Liver (tissue), 9 donors: ENCODE measurements around the gene PCSK6. TPM values are rescaled to one million over a fixed set of nuclear protein-coding genes. Genes with fewer than 3 reads are reported as not detected.

ENCODE experiments used
- DNase-seq: peaks from one replicate; pipeline ENCODE4 v3.0.0-alpha.2; 2017; ENCODE audit warnings: low spot score
- H3K27ac ChIP-seq, 2 donors: one replicate each; pipeline ENCODE4 v1.7.0; 2013; ENCODE audit warnings: inconsistent platforms in 2 of 2, low read length in 2 of 2, control low read depth in 1 of 2, low read depth in 1 of 2, mild to moderate bottlenecking in 1 of 2
- H3K27me3 ChIP-seq, 4 donors: one replicate each; pipeline versions ENCODE4 v1.6.1 to v1.7.0; 2013; ENCODE audit warnings: low read length in 3 of 4, inconsistent platforms in 1 of 4, mild to moderate bottlenecking in 1 of 4, moderate library complexity in 1 of 4; ENCODE audit not compliant: control insufficient read depth in 4 of 4, insufficient read depth in 4 of 4
- H3K36me3 ChIP-seq, 4 donors: one replicate each; pipeline versions ENCODE4 v1.6.1 to v1.7.0; 2013; ENCODE audit warnings: low read length in 3 of 4, mild to moderate bottlenecking in 3 of 4, low read depth in 1 of 4, moderate library complexity in 1 of 4; ENCODE audit not compliant: control insufficient read depth in 4 of 4, insufficient read depth in 3 of 4
- H3K4me1 ChIP-seq, 4 donors: one replicate each; pipeline versions ENCODE4 v1.6.1 to v1.7.0; 2013; ENCODE audit warnings: low read length in 3 of 4, mild to moderate bottlenecking in 3 of 4, moderate library complexity in 1 of 4; ENCODE audit not compliant: control insufficient read depth in 4 of 4, insufficient read depth in 4 of 4
- H3K4me3 ChIP-seq, 3 donors: one replicate each; pipeline versions ENCODE4 v1.6.1 to v1.7.0; 2013; ENCODE audit warnings: low read length in 3 of 3, control low read depth in 1 of 3, low read depth in 1 of 3, mild to moderate bottlenecking in 1 of 3
- H3K9ac ChIP-seq, 2 donors: one replicate each; pipeline ENCODE4 v1.7.0; 2013; ENCODE audit warnings: low read length in 2 of 2, mild to moderate bottlenecking in 2 of 2, moderate library complexity in 2 of 2, control low read depth in 1 of 2, low read depth in 1 of 2
- H3K9me3 ChIP-seq, 4 donors: one replicate each; pipeline versions ENCODE4 v1.6.1 to v1.7.0; 2013; ENCODE audit warnings: low read length in 3 of 4; ENCODE audit not compliant: control insufficient read depth in 4 of 4
- FOXA1 ChIP-seq: IDR thresholded peaks from 2 replicates; pipeline ENCODE4 v1.6.1; 2016; ENCODE audit warnings: antibody characterized with exemption
- NR2F2 ChIP-seq: IDR thresholded peaks from 2 replicates; pipeline ENCODE4 v1.6.1; 2016; ENCODE audit warnings: antibody characterized with exemption
- RXRA ChIP-seq, 2 donors: IDR thresholded peaks; 2 replicates each; pipeline ENCODE4 v1.6.1; 2017 to 2018; ENCODE audit warnings: antibody characterized with exemption in 2 of 2, mild to moderate bottlenecking in 1 of 2
- TAF1 ChIP-seq: conservative IDR thresholded peaks from 2 replicates; pipeline ENCODE4 v1.6.1; 2016; ENCODE audit warnings: antibody characterized with exemption, mild to moderate bottlenecking
- WGBS: extraction: QIAGEN DNeasy Blood & Tissue Kit; methylation state at CpG from one replicate; pipeline ENCODE4 v1.1.7; 2013; 5-methylcytosine and 5-hydroxymethylcytosine counted together
- polyA plus RNA-seq, 2 donors: library from polyadenylated mRNA; stranded (reverse) in 1 of 2; unstranded in 1 of 2; fragments of 200-250 nt in 1 of 2; fragments of >200 nt in 1 of 2; fragmentation: Nextera tagmentation in 1 of 2; extraction: Ambion mirVana in 1 of 2; gene quantifications; one replicate each; pipeline versions ENCODE4 v1.2.1 to v1.2.3, GENCODE V29; 2013 to 2015
- total RNA-seq, 2 donors: library from RNA; depleted of rRNA; stranded (reverse); fragments of >200 nt; gene quantifications; one replicate each; pipeline ENCODE4 v1.2.3, GENCODE V29; 2014
- TF ChIP-seq, protein P1 (sequence below): IDR thresholded peaks from 2 replicates; pipeline ENCODE4 v1.6.1; 2016; ENCODE audit warnings: antibody characterized with exemption
- TF ChIP-seq, protein P2 (sequence below): IDR thresholded peaks from 2 replicates; pipeline ENCODE4 v1.6.1; 2016; ENCODE audit warnings: antibody characterized with exemption, mild to moderate bottlenecking
- TF ChIP-seq, protein P3 (sequence below): IDR thresholded peaks from 2 replicates; pipeline ENCODE4 v1.6.1; 2016; ENCODE audit warnings: antibody characterized with exemption
- TF ChIP-seq, protein P4 (sequence below): fragments of 150-350 bp; IDR thresholded peaks from 2 replicates; pipeline ENCODE4 v1.5.1; 2017; ENCODE audit warnings: improper control_type of control experiment, low read depth, low read length; ENCODE audit not compliant: missing input control
- donor health status: healthy.
- donor health status: healthy.
- donor health status: healthy.
- donor health status: healthy.
- donor health status: healthy.

The PCSK6 gene
- total and polyA plus RNA-seq, 4 donors, result 94.8 to 398 (median 168) TPM

DNA sequence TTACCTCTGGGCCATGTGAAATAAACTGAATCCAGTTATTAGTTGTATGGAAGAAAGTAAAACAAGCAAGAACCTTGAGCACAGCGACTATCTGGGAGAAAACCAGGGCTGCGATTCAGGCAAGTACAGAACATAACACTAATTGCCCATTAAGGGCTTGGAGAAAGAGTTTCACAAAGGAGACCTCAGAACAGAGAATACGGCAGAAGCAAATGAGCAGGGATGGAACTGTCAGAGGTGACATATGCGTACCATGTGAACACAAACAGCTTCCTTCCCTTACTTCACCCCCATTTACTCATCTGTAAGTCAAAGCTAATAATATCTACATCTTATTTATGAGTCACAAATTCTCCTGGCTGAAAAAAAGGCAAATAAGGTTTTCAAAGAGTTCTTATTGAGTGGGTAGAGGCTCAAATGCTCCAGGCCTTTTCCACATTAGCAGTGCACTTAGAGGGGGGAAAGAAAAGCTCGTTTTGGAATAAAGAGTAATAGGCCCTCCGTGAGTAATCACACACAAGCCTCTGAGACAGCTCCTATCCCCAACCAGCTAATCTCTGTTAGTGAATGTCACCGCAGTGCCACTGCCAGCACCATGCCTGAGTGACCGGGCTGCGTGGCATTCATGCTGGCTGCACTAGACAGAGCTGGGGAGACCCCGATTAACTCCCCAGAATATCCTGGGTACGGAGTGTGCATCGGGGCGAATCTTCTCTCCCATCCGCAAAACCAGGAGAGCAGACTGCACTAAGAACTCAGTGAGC, 2.6 kb downstream of the PCSK6 start:
- peak; percentile 23 for DNase-seq
- no peaks in the 10 kb centered on the region for H3K27me3 ChIP-seq
- no peaks in the 10 kb centered on the region for H3K9me3 ChIP-seq
- peak overlapping the region; percentile 27 to 84 (median 84) for H3K4me3 ChIP-seq
- peak overlapping the region in 1 of 2 donors; percentile 98 for H3K9ac ChIP-seq
- peaks cover 2 to 13% (median 3%) of the 10 kb centered on the region in 4 donors for H3K36me3 ChIP-seq
- TF ChIP-seq FOXA1, result no peak
- TF ChIP-seq NR2F2, result no peak
- TF ChIP-seq, protein P1, sequence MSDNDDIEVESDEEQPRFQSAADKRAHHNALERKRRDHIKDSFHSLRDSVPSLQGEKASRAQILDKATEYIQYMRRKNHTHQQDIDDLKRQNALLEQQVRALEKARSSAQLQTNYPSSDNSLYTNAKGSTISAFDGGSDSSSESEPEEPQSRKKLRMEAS, result no peak
- TF ChIP-seq, protein P2, sequence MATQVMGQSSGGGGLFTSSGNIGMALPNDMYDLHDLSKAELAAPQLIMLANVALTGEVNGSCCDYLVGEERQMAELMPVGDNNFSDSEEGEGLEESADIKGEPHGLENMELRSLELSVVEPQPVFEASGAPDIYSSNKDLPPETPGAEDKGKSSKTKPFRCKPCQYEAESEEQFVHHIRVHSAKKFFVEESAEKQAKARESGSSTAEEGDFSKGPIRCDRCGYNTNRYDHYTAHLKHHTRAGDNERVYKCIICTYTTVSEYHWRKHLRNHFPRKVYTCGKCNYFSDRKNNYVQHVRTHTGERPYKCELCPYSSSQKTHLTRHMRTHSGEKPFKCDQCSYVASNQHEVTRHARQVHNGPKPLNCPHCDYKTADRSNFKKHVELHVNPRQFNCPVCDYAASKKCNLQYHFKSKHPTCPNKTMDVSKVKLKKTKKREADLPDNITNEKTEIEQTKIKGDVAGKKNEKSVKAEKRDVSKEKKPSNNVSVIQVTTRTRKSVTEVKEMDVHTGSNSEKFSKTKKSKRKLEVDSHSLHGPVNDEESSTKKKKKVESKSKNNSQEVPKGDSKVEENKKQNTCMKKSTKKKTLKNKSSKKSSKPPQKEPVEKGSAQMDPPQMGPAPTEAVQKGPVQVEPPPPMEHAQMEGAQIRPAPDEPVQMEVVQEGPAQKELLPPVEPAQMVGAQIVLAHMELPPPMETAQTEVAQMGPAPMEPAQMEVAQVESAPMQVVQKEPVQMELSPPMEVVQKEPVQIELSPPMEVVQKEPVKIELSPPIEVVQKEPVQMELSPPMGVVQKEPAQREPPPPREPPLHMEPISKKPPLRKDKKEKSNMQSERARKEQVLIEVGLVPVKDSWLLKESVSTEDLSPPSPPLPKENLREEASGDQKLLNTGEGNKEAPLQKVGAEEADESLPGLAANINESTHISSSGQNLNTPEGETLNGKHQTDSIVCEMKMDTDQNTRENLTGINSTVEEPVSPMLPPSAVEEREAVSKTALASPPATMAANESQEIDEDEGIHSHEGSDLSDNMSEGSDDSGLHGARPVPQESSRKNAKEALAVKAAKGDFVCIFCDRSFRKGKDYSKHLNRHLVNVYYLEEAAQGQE, result peak; percentile 6
- peaks cover 2 to 25% (median 12%) of the 10 kb centered on the region in 4 donors for H3K4me1 ChIP-seq
- WGBS, result 88% methylated on average over 14 of the region's 14 CpGs
- peak overlapping the region; percentile 25 to 90 for H3K27ac ChIP-seq

DNA sequence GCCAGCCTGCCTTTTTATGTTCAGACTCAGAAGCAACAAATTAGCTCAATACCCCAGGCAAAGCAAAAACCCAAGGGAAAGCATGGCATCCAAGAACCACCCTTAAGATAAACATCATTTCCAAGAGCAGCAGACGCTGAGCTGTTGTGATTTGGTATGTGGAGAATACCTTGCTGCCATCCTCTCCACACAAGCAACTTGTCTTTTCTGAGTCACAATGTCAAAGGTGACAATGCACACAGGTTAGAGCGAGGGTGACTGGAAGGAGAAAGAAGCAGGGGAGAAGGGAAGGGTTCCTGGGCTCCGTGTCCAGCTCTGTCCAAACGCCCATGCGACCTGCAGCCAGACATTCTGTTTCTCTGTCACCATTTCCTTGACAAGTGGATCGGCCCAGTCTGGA, 6.0 kb downstream of the PCSK6 start:
- Histone ChIP-seq H3K27ac (peak overlapping the region; percentile 45 to 62), H3K27me3 (no peaks in the 10 kb centered on the region), H3K4me1 (peaks cover 0 to 33% (median 14%) of the 10 kb centered on the region in 4 donors), H3K36me3 (peaks cover 2 to 25% (median 9%) of the 10 kb centered on the region in 4 donors), H3K9ac (no peak overlapping the region), H3K4me3 (no peak overlapping the region), H3K9me3 (no peaks in the 10 kb centered on the region)
- no peak for DNase-seq
- TF ChIP-seq, protein P3, sequence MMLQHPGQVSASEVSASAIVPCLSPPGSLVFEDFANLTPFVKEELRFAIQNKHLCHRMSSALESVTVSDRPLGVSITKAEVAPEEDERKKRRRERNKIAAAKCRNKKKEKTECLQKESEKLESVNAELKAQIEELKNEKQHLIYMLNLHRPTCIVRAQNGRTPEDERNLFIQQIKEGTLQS, result no peak
- WGBS, result 79% methylated on average over 6 of the region's 6 CpGs

DNA sequence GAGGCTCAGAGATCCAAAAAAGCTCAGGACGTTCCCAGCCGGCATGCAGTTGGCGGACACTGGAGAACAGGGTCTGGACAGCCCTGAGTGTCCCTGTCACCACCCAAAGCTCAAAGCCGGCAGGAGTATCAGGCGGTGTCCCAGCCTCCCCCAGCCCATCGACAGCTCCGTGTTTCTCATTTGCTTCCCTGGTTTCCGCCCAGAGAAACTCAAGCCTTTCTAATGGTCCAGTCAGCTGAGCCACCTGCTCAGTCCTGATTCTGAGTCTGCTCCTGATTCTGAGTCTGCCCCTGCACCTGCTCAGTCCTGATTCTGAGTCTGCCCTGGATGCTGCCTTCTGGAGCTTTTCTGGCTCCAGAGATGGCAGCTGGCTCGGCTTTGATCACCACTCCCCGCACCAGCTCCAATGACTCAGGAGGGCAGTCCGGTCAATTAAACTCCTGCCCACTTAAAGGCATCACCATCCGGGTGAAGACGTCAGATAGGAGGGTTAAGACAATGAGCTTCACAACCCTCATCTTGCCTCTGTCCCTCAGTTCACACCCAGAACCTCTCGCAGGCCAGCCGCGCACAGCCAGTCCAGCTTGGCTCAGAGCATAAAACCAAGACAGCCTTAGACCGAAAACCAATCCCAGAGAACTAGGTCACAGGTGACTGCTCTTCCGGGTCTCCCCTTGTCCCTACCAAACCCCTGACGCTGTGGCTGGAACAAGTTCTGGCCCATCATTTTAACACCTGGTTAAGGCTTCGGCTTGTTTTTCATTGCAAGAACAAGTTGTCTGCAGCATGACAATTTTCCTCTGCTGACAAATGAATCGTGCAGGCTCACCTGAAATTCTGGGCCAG, 6.8 kb downstream of the PCSK6 start:
- TF ChIP-seq, protein P4, sequence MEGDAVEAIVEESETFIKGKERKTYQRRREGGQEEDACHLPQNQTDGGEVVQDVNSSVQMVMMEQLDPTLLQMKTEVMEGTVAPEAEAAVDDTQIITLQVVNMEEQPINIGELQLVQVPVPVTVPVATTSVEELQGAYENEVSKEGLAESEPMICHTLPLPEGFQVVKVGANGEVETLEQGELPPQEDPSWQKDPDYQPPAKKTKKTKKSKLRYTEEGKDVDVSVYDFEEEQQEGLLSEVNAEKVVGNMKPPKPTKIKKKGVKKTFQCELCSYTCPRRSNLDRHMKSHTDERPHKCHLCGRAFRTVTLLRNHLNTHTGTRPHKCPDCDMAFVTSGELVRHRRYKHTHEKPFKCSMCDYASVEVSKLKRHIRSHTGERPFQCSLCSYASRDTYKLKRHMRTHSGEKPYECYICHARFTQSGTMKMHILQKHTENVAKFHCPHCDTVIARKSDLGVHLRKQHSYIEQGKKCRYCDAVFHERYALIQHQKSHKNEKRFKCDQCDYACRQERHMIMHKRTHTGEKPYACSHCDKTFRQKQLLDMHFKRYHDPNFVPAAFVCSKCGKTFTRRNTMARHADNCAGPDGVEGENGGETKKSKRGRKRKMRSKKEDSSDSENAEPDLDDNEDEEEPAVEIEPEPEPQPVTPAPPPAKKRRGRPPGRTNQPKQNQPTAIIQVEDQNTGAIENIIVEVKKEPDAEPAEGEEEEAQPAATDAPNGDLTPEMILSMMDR, result no peak
- TF ChIP-seq RXRA (IDR thresholded peaks at IDR 0.05) (peak in 1 of 2 donors; percentile 38), TAF1 (no peak)
- no peak for DNase-seq
- Histone ChIP-seq H3K36me3 (peaks cover 2 to 25% (median 9%) of the 10 kb centered on the region in 4 donors), H3K9ac (no peak overlapping the region), H3K27ac (peak overlapping the region; percentile 0 to 62), H3K9me3 (no peaks in the 10 kb centered on the region), H3K27me3 (no peaks in the 10 kb centered on the region), H3K4me3 (no peak overlapping the region), H3K4me1 (peaks cover 0 to 36% (median 14%) of the 10 kb centered on the region in 4 donors)
- whole genome bisulfite sequencing, result 77% methylated on average over 21 of the region's 21 CpGs
